Measurements from ENCODE around the gene RNF111.
"Not testable (repeated sequence)": the region's sequence is repeated elsewhere in the genome, so short reads cannot be mapped to it uniquely, and the experiment has no call there.

Gene RNF111

DNA sequence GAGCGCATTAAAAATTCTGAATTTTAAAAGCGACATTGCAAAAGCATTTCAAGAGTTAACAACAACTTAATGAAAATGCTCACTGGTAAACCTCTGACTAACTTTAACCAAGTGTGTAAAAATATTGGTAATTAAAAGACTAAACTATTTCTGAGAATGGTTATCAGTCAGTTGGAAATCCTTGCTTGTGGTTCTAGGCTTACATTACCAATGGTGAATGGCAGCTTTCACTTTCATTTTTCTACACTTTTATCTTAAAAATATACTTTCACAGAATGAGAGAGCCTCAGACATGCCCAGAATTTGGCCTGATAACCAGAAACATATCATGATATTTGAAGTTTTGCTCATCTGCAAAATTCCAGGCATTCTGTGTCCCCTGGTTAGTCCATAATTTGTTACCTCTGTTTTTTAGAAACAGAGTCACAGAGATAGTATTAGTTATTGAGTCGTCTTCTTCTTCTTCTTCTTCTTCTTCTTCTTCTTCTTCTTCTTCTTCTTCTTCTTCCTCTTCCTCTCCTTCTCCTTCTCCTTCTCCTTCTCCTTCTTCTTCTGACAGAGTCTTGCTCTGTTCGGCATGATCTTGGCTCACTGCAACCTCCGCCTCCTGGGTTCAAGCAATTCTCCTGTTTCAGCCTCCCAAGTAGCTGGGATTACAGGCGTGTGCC lies 5.5 kb upstream of the RNF111 start:
- no peaks in the 10 kb centered on the region for H3K36me3 Mint-ChIP-seq (ENCODE audit: low read depth)

DNA sequence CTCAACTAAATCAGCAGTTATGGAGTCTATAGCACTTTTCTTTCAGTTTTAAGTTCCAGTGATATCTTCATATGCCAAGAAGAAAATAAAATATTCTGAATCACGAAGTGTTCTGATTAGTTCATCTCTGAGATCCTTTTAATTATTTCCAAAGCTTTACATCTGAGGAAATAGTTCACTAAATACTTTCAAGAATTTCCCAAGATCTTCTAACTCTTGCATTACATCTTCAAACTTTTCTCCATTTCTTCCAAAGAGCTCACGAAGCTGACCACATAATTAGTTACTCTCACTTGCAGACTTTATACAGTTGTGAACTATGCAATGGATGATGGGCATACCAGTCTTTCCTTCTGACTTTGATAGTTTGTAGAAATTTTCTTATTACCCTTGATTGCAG lies 4.2 kb upstream of the RNF111 start:
- H3K4me3 Mint-ChIP-seq: no peak overlapping the region
- peaks cover 59% of the 10 kb centered on the region for H3K4me1 Mint-ChIP-seq (ENCODE audit: low read depth)
- H3K36me3 Mint-ChIP-seq (ENCODE audit: low read depth): peaks cover 9% of the 10 kb centered on the region
- H3K9me3 Mint-ChIP-seq: no peaks in the 10 kb centered on the region
- H3K27me3 Mint-ChIP-seq: no peaks in the 10 kb centered on the region
- H3K27ac Mint-ChIP-seq: no peak overlapping the region
- intact Hi-C loops (cut with micrococcal nuclease): loop anchor here (10.0 kb wide), 2 partner anchors 122 to 512 kb away; partner anchors contain the start of gene CCNB2

More for the DNA sequence above, 5.5 kb upstream of the RNF111 start:
- peak overlapping the region; percentile 47 for H3K4me3 Mint-ChIP-seq
- intact Hi-C loops (cut with micrococcal nuclease): loop anchor here (2.0 to 10.0 kb wide), 3 partner anchors 123 to 513 kb away; partner anchors contain the start of gene CCNB2
- peak overlapping the region; percentile 60 for H3K27ac Mint-ChIP-seq
- no peaks in the 10 kb centered on the region for H3K9me3 Mint-ChIP-seq
- peaks cover 68% of the 10 kb centered on the region for H3K4me1 Mint-ChIP-seq (ENCODE audit: low read depth)
- no peaks in the 10 kb centered on the region for H3K27me3 Mint-ChIP-seq

DNA sequence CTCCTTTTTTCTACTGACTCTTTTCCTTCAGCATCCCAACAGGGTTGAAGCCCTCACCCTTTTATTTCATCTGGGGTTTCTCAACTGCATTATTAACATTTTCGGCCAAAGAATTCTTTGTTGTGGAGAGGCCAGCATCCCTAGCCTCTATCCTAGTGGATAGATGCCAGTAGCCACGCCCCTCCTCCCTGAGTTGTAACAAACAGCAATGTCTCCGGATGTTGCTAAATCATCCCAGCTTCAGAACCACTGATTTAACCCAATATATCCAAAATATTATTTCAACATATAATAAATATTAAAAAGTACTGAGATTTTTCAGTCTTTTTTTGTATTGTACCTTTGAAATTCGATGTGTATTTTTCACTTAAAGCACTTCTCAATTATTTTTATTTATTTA lies 2.0 kb upstream of the RNF111 start:
- H3K36me3 Mint-ChIP-seq (ENCODE audit: low read depth): peaks cover 19% of the 10 kb centered on the region
- intact Hi-C loops (cut with micrococcal nuclease): loop anchor here (5.0 to 10.0 kb wide), 3 partner anchors 53 to 509 kb away; partner anchors contain the start of genes CCNB2 and SLTM
- peak overlapping the region; percentile 67 for H3K27ac Mint-ChIP-seq
- no peaks in the 10 kb centered on the region for H3K27me3 Mint-ChIP-seq
- H3K4me1 Mint-ChIP-seq (ENCODE audit: low read depth): peaks cover 52% of the 10 kb centered on the region
- no peaks in the 10 kb centered on the region for H3K9me3 Mint-ChIP-seq
- no peak overlapping the region for H3K4me3 Mint-ChIP-seq

DNA sequence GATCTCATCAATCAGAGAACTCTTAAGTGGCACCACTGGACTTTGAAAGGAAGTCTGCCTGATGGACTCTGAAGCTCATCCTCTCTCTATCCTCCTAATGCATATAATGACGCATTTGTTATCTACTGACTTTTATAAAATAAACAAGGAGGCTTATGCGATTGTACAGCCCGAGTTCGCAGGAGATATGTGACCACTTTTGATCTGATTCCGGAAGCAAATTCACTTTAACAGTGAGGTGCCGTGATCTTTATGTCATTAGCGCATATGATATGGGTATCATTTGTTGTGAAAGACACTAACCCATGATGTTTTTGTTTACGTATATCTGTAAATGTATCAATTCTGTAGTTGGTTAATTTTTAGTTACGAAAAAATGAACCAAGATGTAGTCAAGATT lies 427 bp upstream of the RNF111 start:
- H3K36me3 Mint-ChIP-seq (ENCODE audit: low read depth): peaks cover 33% of the 10 kb centered on the region
- H3K4me3 Mint-ChIP-seq: peak overlapping the region; percentile 95
- peak overlapping the region; percentile 98 for H3K27ac Mint-ChIP-seq
- peaks cover 53% of the 10 kb centered on the region for H3K4me1 Mint-ChIP-seq (ENCODE audit: low read depth)
- no peaks in the 10 kb centered on the region for H3K9me3 Mint-ChIP-seq
- intact Hi-C loops (cut with micrococcal nuclease): loop anchor here (5.0 to 10.0 kb wide), 3 partner anchors 55 to 508 kb away; partner anchors contain the start of genes CCNB2 and SLTM
- no peaks in the 10 kb centered on the region for H3K27me3 Mint-ChIP-seq

DNA sequence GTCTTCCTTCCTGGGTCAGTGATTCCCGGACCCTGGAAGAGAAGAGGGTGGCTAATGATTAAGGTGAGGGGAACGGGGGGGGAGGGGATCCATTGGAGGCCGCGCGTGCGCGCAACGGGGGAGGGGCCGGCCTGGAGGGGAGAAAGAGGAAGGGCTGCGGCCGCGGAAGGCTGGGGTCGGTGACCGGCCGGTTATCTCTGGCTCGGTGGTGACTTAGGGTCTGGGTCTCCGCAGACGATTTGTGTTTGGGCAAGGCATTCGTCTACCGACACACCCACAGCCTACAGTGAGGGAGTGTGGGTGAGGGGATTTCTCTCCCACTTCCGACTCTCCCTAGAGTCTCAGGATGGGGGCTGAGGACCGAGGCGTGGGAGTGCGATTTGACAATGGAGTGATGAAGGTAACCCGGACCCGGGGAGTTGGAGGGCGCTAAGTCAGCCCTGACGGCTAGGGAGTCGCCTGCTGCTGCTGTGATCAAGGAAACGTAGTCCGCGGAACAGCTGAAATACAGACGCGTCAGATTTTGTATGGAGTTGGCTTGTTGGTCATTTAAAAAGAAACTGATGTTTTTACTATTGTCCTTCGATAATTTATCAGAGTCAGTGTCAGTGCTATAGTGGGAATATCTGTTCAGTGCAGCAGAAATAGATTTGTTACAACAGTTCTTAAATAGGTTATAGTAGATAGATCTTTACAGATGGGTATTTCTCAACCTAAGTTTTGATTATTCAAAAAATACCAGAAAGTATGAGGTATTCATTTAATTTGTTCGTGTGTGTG lies 733 bp downstream of the RNF111 start:
- intact Hi-C loops (cut with micrococcal nuclease): loop anchor here (5.0 to 10.0 kb wide), 3 partner anchors 56 to 507 kb away; partner anchors contain the start of genes CCNB2 and SLTM
- Mint-ChIP-seq H3K4me3 (peak overlapping the region; percentile 95), H3K36me3 (ENCODE audit: low read depth) (peaks cover 43% of the 10 kb centered on the region), H3K27ac (peak overlapping the region; percentile 98), H3K27me3 (no peaks in the 10 kb centered on the region), H3K9me3 (no peaks in the 10 kb centered on the region), H3K4me1 (ENCODE audit: low read depth) (peaks cover 48% of the 10 kb centered on the region)

DNA sequence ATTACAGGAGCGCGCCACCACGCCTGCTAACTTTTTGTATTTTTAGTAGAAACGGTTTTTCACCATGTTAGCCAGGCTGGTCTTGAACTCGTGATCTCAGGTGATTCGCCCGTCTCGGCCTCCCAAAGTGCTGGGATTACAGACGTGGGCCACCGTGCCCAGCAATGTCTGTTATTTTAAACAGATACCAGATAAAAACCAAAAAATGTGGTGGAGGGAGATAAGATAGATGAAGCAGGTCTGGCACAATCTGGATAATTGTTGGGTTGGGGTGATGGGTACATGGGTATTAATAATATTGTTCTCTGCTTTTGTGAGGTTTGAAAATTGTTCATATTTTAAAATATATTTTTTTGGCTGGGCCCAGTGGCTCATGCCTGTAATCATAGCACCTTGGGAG lies 4.7 kb downstream of the RNF111 start:
- no peak overlapping the region for H3K27ac Mint-ChIP-seq
- intact Hi-C loops (cut with micrococcal nuclease): no loop called here
- H3K4me1 Mint-ChIP-seq (ENCODE audit: low read depth): peaks cover 35% of the 10 kb centered on the region
- H3K9me3 Mint-ChIP-seq: no peaks in the 10 kb centered on the region
- H3K4me3 Mint-ChIP-seq: no peak overlapping the region
- H3K36me3 Mint-ChIP-seq (ENCODE audit: low read depth): peaks cover 67% of the 10 kb centered on the region
- H3K27me3 Mint-ChIP-seq: no peaks in the 10 kb centered on the region

DNA sequence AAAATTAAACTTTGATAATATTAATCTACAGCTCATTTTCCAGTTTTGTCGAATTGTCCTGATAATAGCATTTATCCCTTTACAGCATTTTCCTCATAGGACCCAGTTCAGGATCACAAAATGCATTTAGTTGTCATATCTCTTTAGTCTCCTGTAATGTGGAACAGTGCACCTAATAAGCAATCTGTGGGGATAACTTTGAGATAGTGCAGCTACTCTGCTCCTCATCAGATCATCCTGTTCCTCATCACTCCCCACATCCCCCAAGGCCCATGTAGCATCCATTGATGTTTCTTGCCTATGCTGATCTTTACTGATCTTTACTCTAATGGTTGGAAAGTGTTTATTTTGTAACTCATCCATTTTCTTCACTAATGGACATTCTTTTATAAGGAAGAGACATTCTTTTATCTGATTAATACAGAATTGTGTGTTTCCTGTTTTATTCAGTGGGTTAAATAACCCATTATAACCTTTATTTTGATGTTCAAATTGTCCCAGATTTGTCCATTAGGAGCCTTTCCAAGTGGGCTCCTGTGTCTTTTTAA lies 7.5 kb downstream of the RNF111 start:
- Mint-ChIP-seq H3K4me3 (no peak overlapping the region), H3K27me3 (no peaks in the 10 kb centered on the region), H3K4me1 (ENCODE audit: low read depth) (peaks cover 39% of the 10 kb centered on the region), H3K9me3 (no peaks in the 10 kb centered on the region), H3K36me3 (ENCODE audit: low read depth) (peaks cover 57% of the 10 kb centered on the region), H3K27ac (no peak overlapping the region)
- intact Hi-C loops (cut with micrococcal nuclease): no loop called here

DNA sequence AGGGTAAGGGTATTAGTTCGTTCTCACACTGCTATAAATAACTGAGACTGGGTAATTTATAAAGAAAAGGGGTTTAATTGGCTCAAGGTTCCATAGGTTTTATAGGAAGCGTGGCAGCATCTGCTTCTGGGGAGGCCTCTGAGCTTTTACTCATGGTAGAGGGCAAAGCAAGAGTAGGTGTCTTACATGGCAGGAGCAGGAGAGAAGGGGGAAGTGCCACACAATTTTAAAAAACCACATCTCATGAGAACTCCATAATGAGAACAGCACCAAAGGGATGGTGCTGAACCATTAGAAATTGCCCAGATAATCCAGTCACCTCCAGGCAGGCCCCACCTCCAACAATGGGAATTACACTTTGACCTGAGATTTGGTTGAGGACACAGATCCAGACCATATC lies 12.2 kb downstream of the RNF111 start:
- Mint-ChIP-seq H3K4me1 (ENCODE audit: low read depth) (peaks cover 59% of the 10 kb centered on the region), H3K27me3 (no peaks in the 10 kb centered on the region), H3K36me3 (ENCODE audit: low read depth) (peaks cover 27% of the 10 kb centered on the region), H3K4me3 (no peak overlapping the region), H3K27ac (no peak overlapping the region), H3K9me3 (no peaks in the 10 kb centered on the region)
- intact Hi-C loops (cut with micrococcal nuclease): loop anchor here (10.0 kb wide), 1 partner anchor 55 kb away; no protein-coding TSS in a partner anchor

DNA sequence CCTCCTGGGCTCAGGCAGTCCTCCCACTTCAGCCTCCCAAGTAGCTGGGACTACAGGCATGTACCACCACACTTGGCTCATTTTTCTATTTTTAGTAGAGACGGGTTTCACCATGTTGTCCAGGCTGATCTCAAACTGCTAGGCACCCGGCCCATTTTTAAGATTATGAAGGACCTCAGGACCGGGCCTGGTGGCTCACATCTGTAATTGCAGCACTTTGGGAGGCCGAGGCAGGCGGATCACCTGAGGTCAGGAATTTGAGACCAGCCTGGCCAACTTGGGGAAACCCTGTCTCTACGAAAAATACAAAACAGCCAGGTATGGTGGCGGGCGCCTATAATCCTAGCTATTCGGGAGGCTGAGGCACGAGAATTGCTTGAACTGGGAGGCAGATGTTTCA lies 12.8 kb downstream of the RNF111 start:
- Mint-ChIP-seq H3K36me3 (ENCODE audit: low read depth) (peaks cover 27% of the 10 kb centered on the region), H3K27ac (peak overlapping the region; percentile 3), H3K4me1 (ENCODE audit: low read depth) (peaks cover 59% of the 10 kb centered on the region)
- H3K9me3 Mint-ChIP-seq, H3K27me3 Mint-ChIP-seq, H3K4me3 Mint-ChIP-seq: not testable (repeated sequence)
- intact Hi-C loops (cut with micrococcal nuclease): loop anchor here (10.0 kb wide), 1 partner anchor 55 kb away; no protein-coding TSS in a partner anchor

DNA sequence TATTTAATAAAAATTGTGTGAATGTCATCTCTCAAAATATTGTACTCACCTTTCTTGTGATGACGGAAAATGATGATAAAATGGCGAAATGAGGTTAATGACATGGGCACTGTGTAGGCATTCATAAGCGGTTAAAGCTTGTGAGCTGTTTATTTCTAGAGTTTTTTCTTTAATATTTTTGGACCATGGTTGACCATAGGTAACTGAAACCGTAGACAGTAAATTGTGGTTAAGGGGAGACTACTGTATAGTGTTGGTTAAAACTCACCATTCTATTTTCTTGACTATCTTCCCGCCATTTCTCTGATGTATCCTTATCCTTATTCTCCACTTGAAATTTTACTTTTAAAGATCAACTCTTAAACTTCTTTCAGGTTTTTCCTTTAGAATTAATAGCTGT lies 14.5 kb downstream of the RNF111 start:
- intact Hi-C loops (cut with micrococcal nuclease): loop anchor here (10.0 kb wide), 1 partner anchor 53 kb away; no protein-coding TSS in a partner anchor
- no peak overlapping the region for H3K4me3 Mint-ChIP-seq
- peaks cover 69% of the 10 kb centered on the region for H3K4me1 Mint-ChIP-seq (ENCODE audit: low read depth)
- H3K9me3 Mint-ChIP-seq: no peaks in the 10 kb centered on the region
- H3K27me3 Mint-ChIP-seq: no peaks in the 10 kb centered on the region
- H3K27ac Mint-ChIP-seq: peak overlapping the region; percentile 58
- peaks cover 40% of the 10 kb centered on the region for H3K36me3 Mint-ChIP-seq (ENCODE audit: low read depth)

DNA sequence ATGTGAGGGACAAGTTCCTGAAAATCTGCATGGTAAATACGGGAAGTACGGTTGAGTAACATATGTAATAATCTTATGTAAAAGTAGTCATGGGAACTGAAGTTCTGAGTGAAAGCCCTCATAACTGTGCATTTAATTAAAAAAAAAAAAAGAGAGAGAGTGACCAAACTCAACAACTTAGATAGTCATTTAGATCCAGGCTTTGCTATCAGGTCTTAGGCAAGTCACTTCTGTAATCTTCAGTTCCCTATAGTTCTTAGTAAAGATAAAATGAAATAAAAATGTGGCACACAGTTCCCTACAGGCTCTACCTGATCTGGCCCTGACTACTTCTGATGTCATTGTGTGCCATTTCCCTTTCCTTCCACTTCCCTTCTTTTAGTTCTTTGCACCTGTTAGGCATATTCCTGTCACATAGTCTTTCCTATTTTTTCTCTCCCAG lies 15.0 kb downstream of the RNF111 start:
- Mint-ChIP-seq H3K27ac (peak overlapping the region; percentile 58), H3K36me3 (ENCODE audit: low read depth) (peaks cover 41% of the 10 kb centered on the region), H3K4me1 (ENCODE audit: low read depth) (peaks cover 65% of the 10 kb centered on the region), H3K9me3 (no peaks in the 10 kb centered on the region), H3K27me3 (no peaks in the 10 kb centered on the region), H3K4me3 (no peak overlapping the region)
- intact Hi-C loops (cut with micrococcal nuclease): loop anchor here (10.0 kb wide), 1 partner anchor 52 kb away; no protein-coding TSS in a partner anchor

DNA sequence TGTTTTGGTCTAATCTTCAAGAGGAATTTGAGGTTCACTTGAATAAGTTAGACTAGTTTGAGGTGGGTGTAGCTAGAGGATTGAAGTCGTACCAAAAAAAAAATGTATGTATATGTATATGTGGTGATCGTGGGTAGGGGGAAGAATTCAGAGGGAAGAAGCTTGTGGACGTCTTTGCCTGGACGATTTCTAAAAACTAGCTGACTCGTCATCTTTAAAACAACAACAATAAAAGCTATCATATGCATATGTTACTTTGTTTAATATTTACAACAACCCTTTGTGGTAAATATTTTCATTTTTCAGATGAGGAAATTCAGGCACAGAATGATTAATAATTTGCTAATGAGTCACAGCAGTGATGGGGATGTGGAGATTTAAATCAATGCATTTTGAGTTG lies 18.1 kb downstream of the RNF111 start:
- peaks cover 51% of the 10 kb centered on the region for H3K4me1 Mint-ChIP-seq (ENCODE audit: low read depth)
- intact Hi-C loops (cut with micrococcal nuclease): loop anchor here (10.0 kb wide), 1 partner anchor 49 kb away; no protein-coding TSS in a partner anchor
- no peaks in the 10 kb centered on the region for H3K9me3 Mint-ChIP-seq
- no peak overlapping the region for H3K4me3 Mint-ChIP-seq
- H3K36me3 Mint-ChIP-seq (ENCODE audit: low read depth): peaks cover 50% of the 10 kb centered on the region
- no peaks in the 10 kb centered on the region for H3K27me3 Mint-ChIP-seq
- H3K27ac Mint-ChIP-seq: no peak overlapping the region

DNA sequence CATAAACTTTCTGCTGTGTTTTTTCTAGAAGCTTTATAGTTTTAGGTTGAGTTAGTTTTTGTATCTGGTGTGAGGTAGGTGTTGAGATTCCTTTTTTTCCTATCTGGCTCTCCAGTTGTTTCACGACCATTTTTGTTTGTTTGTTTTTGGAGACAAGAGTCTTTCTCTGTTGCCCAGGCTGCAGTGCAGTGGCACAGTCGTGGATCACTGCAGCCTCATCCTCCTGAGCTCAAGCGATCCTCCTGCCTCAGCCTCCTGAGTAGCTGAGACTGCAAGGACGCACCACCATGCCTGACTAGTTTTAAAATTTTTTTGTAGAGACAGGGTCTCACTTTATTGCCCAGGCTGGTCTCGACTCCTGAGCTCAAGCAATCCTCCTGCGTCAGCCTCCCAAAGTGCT lies 20.6 kb downstream of the RNF111 start:
- intact Hi-C loops (cut with micrococcal nuclease): loop anchor here (10.0 kb wide), 1 partner anchor 47 kb away; no protein-coding TSS in a partner anchor
- H3K9me3 Mint-ChIP-seq: no peaks in the 10 kb centered on the region
- peaks cover 62% of the 10 kb centered on the region for H3K36me3 Mint-ChIP-seq (ENCODE audit: low read depth)
- H3K27me3 Mint-ChIP-seq: no peaks in the 10 kb centered on the region
- peak overlapping the region; percentile 40 for H3K27ac Mint-ChIP-seq
- H3K4me3 Mint-ChIP-seq: no peak overlapping the region
- peaks cover 41% of the 10 kb centered on the region for H3K4me1 Mint-ChIP-seq (ENCODE audit: low read depth)

All from dendritic cell treated with granulocyte-macrophage colony-stimulating factor and Interleukin-4, amounts not matched to agents 40 ng/mL and 50 ng/mL, for 4 days (primary cell).